ENCODE results near the gene MYO19.

MYO19 gene

GRCh38 chr17:36482611-36483504 lies 51.8 kb downstream of the MYO19 start:
- peak; percentile 93 to 95 for DNase-seq
- TF ChIP-seq GATA1 (IDR thresholded peaks at IDR 0.05; ENCODE audit: low read depth, low read length) (no peak), POLR2A (IDR thresholded peaks at IDR 0.05; ENCODE audit: low read length) (peak; percentile 27)

- TF ChIP-seq GATA1 (IDR thresholded peaks at IDR 0.05; ENCODE audit: low read depth, low read length), result no peak
- TF ChIP-seq POLR2A (IDR thresholded peaks at IDR 0.05; ENCODE audit: low read length), result no peak
- DNase-seq, result no peak
These were observed 52.8 kb downstream of the MYO19 start for GRCh38 chr17:36481829-36482228.

GRCh38 chr17:36475346-36475970 lies 59.2 kb downstream of the MYO19 start:
- DNase-seq, result no peak
- TF ChIP-seq GATA1 (IDR thresholded peaks at IDR 0.05; ENCODE audit: low read depth, low read length) (no peak), POLR2A (IDR thresholded peaks at IDR 0.05; ENCODE audit: low read length) (no peak)

- no peak for DNase-seq
- TF ChIP-seq POLR2A (IDR thresholded peaks at IDR 0.05; ENCODE audit: low read length), result no peak
- TF ChIP-seq GATA1 (IDR thresholded peaks at IDR 0.05; ENCODE audit: low read depth, low read length), result no peak
These were observed 60.1 kb downstream of the MYO19 start for GRCh38 chr17:36474571-36474970.

GRCh38 chr17:36470499-36470898 lies 64.2 kb downstream of the MYO19 start:
- DNase-seq, result no peak
- no peak for TF ChIP-seq GATA1 (IDR thresholded peaks at IDR 0.05; ENCODE audit: low read depth, low read length)
- no peak for TF ChIP-seq POLR2A (IDR thresholded peaks at IDR 0.05; ENCODE audit: low read length)

GRCh38 chr17:36469733-36470132 lies 64.9 kb downstream of the MYO19 start:
- no peak for DNase-seq
- TF ChIP-seq GATA1 (IDR thresholded peaks at IDR 0.05; ENCODE audit: low read depth, low read length) (no peak), POLR2A (IDR thresholded peaks at IDR 0.05; ENCODE audit: low read length) (no peak)

- no peak for DNase-seq
- TF ChIP-seq POLR2A (IDR thresholded peaks at IDR 0.05; ENCODE audit: low read length), result no peak
- no peak for TF ChIP-seq GATA1 (IDR thresholded peaks at IDR 0.05; ENCODE audit: low read depth, low read length)
These were observed 65.6 kb downstream of the MYO19 start for GRCh38 chr17:36468903-36469635.

- no peak for DNase-seq
- TF ChIP-seq POLR2A (IDR thresholded peaks at IDR 0.05; ENCODE audit: low read length) (no peak), GATA1 (IDR thresholded peaks at IDR 0.05; ENCODE audit: low read depth, low read length) (no peak)
These were observed 69.9 kb downstream of the MYO19 start for GRCh38 chr17:36464765-36465088.

GRCh38 chr17:36463916-36464764 lies 70.5 kb downstream of the MYO19 start:
- TF ChIP-seq POLR2A (IDR thresholded peaks at IDR 0.05; ENCODE audit: low read length) (no peak), GATA1 (IDR thresholded peaks at IDR 0.05; ENCODE audit: low read depth, low read length) (no peak)
- peak; percentile 89 to 92 for DNase-seq

- no peak for DNase-seq
- TF ChIP-seq POLR2A (IDR thresholded peaks at IDR 0.05; ENCODE audit: low read length) (no peak), GATA1 (IDR thresholded peaks at IDR 0.05; ENCODE audit: low read depth, low read length) (no peak)
These were observed 73.1 kb downstream of the MYO19 start for GRCh38 chr17:36461330-36462110.

- DNase-seq, result no peak
- TF ChIP-seq POLR2A (IDR thresholded peaks at IDR 0.05; ENCODE audit: low read length) (no peak), GATA1 (IDR thresholded peaks at IDR 0.05; ENCODE audit: low read depth, low read length) (no peak)
These were observed 74.3 kb downstream of the MYO19 start for GRCh38 chr17:36460265-36460937.

- TF ChIP-seq GATA1 (IDR thresholded peaks at IDR 0.05; ENCODE audit: low read depth, low read length), result no peak
- no peak for TF ChIP-seq POLR2A (IDR thresholded peaks at IDR 0.05; ENCODE audit: low read length)
- DNase-seq, result no peak
These were observed 75.1 kb downstream of the MYO19 start for GRCh38 chr17:36459601-36460000.

Data from erythroblast (primary cell).